Esophagus (tissue), 2 donors: ENCODE results near the gene CDC42SE2. TPM values are rescaled to one million over a fixed set of nuclear protein-coding genes. Genes with fewer than 3 reads are reported as not detected.

ENCODE experiments used
- H3K27ac ChIP-seq, 2 donors: one replicate each; pipeline ENCODE4 v1.5.1; 2013; ENCODE audit warnings: low read depth in 2 of 2, mild to moderate bottlenecking in 2 of 2, inconsistent platforms in 1 of 2, low read length in 1 of 2, moderate library complexity in 1 of 2
- H3K27me3 ChIP-seq, 2 donors: one replicate each; pipeline ENCODE4 v1.6.1; 2013; ENCODE audit warnings: low read length in 2 of 2, control low read depth in 1 of 2, mild to moderate bottlenecking in 1 of 2; ENCODE audit not compliant: insufficient read depth in 2 of 2, control insufficient read depth in 1 of 2
- H3K36me3 ChIP-seq, 2 donors: one replicate each; pipeline ENCODE4 v1.6.1; 2013; ENCODE audit warnings: low read length in 1 of 2; ENCODE audit not compliant: control insufficient read depth in 2 of 2, insufficient read depth in 2 of 2
- H3K4me1 ChIP-seq, 2 donors: one replicate each; pipeline ENCODE4 v1.6.1; 2013; ENCODE audit warnings: low read length in 1 of 2; ENCODE audit not compliant: control insufficient read depth in 2 of 2, insufficient read depth in 2 of 2
- H3K4me3 ChIP-seq, 2 donors: one replicate each; pipeline ENCODE4 v1.5.1; 2013; ENCODE audit warnings: low read length in 2 of 2, mild to moderate bottlenecking in 2 of 2, low read depth in 1 of 2, moderate library complexity in 1 of 2
- H3K9me3 ChIP-seq, 2 donors: one replicate each; pipeline ENCODE4 v1.6.1; 2013; ENCODE audit warnings: mild to moderate bottlenecking in 2 of 2, low read depth in 1 of 2, low read length in 1 of 2, moderate library complexity in 1 of 2; ENCODE audit not compliant: control insufficient read depth in 2 of 2, insufficient read depth in 1 of 2
- WGBS, 2 donors: extraction: QIAGEN DNeasy Blood & Tissue Kit; methylation state at CpG; one replicate each; pipeline ENCODE4 v1.1.7; 2013; 5-methylcytosine and 5-hydroxymethylcytosine counted together
- polyA plus RNA-seq, 2 donors: library from polyadenylated mRNA; stranded (reverse); fragments of 200-250 nt; gene quantifications; one replicate each; pipeline ENCODE4 v1.2.3, GENCODE V29; 2013
- donor health status: healthy with polysubstance abuse.
- donor health status: Bipolar disorder and iron deficiency.

Gene CDC42SE2
- polyA plus RNA-seq: 1 to 10 TPM; 5.1 to 7.3 TPM

GRCh38 chr5:131263648-131264450, at the start of gene CDC42SE2:
TSS of gene CDC42SE2 (plus strand) at chr5:131264053. CDS start at chr5:131359494, 95,441 bp downstream.
- whole genome bisulfite sequencing, 2 donors: 0% methylated on average over 80 to 97 of the region's 97 CpGs
- Histone ChIP-seq H3K27ac (peak within 1 kb of the TSS; percentile 79 to 88), H3K4me3 (peak within 1 kb of the TSS; percentile 70 to 100), H3K9me3 (no peaks in the 10 kb centered on the region), H3K4me1 (peaks cover 0 to 2% of the 10 kb centered on the region in 2 donors), H3K36me3 (no peaks in the 10 kb centered on the region), H3K27me3 (no peaks in the 10 kb centered on the region)

GRCh38 chr5:131214609-131215227, 49.1 kb upstream of the CDC42SE2 start:
- Histone ChIP-seq H3K9me3 (no peaks in the 10 kb centered on the region), H3K36me3 (no peaks in the 10 kb centered on the region), H3K4me1 (no peaks in the 10 kb centered on the region), H3K27ac (no peak overlapping the region), H3K27me3 (no peaks in the 10 kb centered on the region), H3K4me3 (no peak overlapping the region)
- WGBS, 2 donors: 67 to 79% methylated on average over 3 of the region's 3 CpGs

- Histone ChIP-seq H3K27me3 (no peaks in the 10 kb centered on the region), H3K9me3 (no peaks in the 10 kb centered on the region), H3K36me3 (no peaks in the 10 kb centered on the region), H3K4me3 (no peak overlapping the region), H3K27ac (no peak overlapping the region), H3K4me1 (no peaks in the 10 kb centered on the region)
- WGBS, 2 donors: 97 to 98% methylated on average over 4 of the region's 4 CpGs
Observed at GRCh38 chr5:131217791-131218190, 46.1 kb upstream of the CDC42SE2 start.

GRCh38 chr5:131218392-131218791, 45.5 kb upstream of the CDC42SE2 start:
- Histone ChIP-seq H3K9me3 (no peaks in the 10 kb centered on the region), H3K27ac (no peak overlapping the region), H3K36me3 (no peaks in the 10 kb centered on the region), H3K4me3 (no peak overlapping the region), H3K4me1 (no peaks in the 10 kb centered on the region), H3K27me3 (no peaks in the 10 kb centered on the region)
- WGBS, 2 donors: 75 to 81% methylated on average over 4 of the region's 4 CpGs

GRCh38 chr5:131220566-131220965, 43.3 kb upstream of the CDC42SE2 start:
- no peak overlapping the region for H3K4me3 ChIP-seq
- 92 to 96% methylated on average over 7 of the region's 7 CpGs for WGBS, 2 donors
- H3K27ac ChIP-seq: no peak overlapping the region
- H3K36me3 ChIP-seq: no peaks in the 10 kb centered on the region
- H3K9me3 ChIP-seq: no peaks in the 10 kb centered on the region
- peaks cover 0 to 2% of the 10 kb centered on the region in 2 donors for H3K4me1 ChIP-seq
- H3K27me3 ChIP-seq: no peaks in the 10 kb centered on the region

GRCh38 chr5:131221008-131221703, 42.7 kb upstream of the CDC42SE2 start:
- no peak overlapping the region for H3K4me3 ChIP-seq
- peaks cover 0 to 2% of the 10 kb centered on the region in 2 donors for H3K4me1 ChIP-seq
- no peaks in the 10 kb centered on the region for H3K9me3 ChIP-seq
- H3K36me3 ChIP-seq: no peaks in the 10 kb centered on the region
- H3K27ac ChIP-seq: no peak overlapping the region
- no peaks in the 10 kb centered on the region for H3K27me3 ChIP-seq
- WGBS, 2 donors: 95 to 97% methylated on average over 10 of the region's 10 CpGs

- H3K4me1 ChIP-seq: peaks cover 0 to 2% of the 10 kb centered on the region in 2 donors
- no peaks in the 10 kb centered on the region for H3K9me3 ChIP-seq
- H3K36me3 ChIP-seq: no peaks in the 10 kb centered on the region
Observed at GRCh38 chr5:131221888-131222287, 42.0 kb upstream of the CDC42SE2 start.

GRCh38 chr5:131222731-131223130, 41.1 kb upstream of the CDC42SE2 start:
- H3K27ac ChIP-seq: no peak overlapping the region
- H3K27me3 ChIP-seq: no peaks in the 10 kb centered on the region
- peaks cover 0 to 2% of the 10 kb centered on the region in 2 donors for H3K4me1 ChIP-seq
- H3K36me3 ChIP-seq: no peaks in the 10 kb centered on the region
- no peaks in the 10 kb centered on the region for H3K9me3 ChIP-seq
- no peak overlapping the region for H3K4me3 ChIP-seq

More at GRCh38 chr5:131221888-131222287, 42.0 kb upstream of the CDC42SE2 start:
- Histone ChIP-seq H3K27ac (no peak overlapping the region), H3K4me3 (no peak overlapping the region), H3K27me3 (no peaks in the 10 kb centered on the region)

GRCh38 chr5:131223751-131224386, 40.0 kb upstream of the CDC42SE2 start:
- Histone ChIP-seq H3K4me3 (no peak overlapping the region), H3K27ac (no peak overlapping the region), H3K4me1 (peaks cover 0 to 2% of the 10 kb centered on the region in 2 donors), H3K36me3 (no peaks in the 10 kb centered on the region), H3K9me3 (no peaks in the 10 kb centered on the region), H3K27me3 (no peaks in the 10 kb centered on the region)
- WGBS, 2 donors: 81 to 83% methylated on average over 2 of the region's 2 CpGs
